ENCODE results near the gene RPS28. TPM values are rescaled to one million over a fixed set of nuclear protein-coding genes. Genes with fewer than 3 reads are reported as not detected.

The RPS28 gene
- total and polyA plus RNA-seq, 2 donors: 301 to 758 TPM

DNA sequence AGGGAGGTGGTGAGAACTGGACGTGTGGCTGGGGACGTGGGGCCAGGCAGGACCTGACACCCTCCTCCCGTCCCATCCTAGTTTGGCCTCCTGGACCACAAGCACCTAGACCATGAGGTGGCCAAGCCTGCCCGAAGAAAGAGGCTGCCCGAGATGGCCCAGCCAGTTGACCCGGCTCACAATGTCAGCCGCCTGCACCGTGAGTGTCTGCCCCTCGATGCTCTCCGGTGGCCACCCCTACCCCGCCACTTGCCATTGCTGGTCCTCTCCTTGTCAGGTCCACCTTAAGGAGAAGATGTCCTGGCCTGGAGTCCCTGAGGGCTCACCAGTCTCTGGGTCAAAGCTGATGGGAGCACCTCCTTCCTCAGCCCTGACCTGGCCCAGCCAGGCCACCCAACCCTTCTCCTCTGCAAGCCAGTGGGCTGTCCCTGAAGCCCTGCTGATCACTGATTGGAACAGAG, 44.9 kb downstream of the RPS28 start:
- 93% methylated on average over 11 of the region's 11 CpGs for WGBS
- Histone ChIP-seq H3K36me3 (ENCODE audit: insufficient read depth) (no peaks in the 10 kb centered on the region), H3K4me3 (ENCODE audit: low read depth, low read length) (no peak overlapping the region), H3K4me1 (ENCODE audit: insufficient read depth) (peaks cover 4% of the 10 kb centered on the region), H3K27ac (ENCODE audit: low read depth) (no peak overlapping the region)
- DNase-seq (ENCODE audit: extremely low spot score): no peak

DNA sequence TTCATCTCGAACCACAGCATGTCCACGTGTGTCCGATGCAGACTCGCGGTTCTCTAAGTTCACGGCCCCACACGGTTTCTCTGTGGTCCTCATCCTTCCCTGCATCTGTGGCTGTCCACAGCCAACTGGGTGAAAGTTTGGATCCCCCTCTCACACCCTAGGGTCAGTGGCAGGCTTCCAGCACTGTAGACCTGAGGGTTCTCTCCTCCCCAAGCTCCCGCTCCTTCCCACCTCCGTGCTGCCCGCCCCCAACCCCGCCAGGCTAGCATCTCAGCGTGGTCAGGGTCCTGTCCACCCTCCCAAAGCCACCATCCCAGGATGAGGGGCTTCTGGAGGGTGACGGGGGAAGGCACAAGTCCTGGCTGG, 45.6 kb downstream of the RPS28 start:
- Histone ChIP-seq H3K4me3 (ENCODE audit: low read depth, low read length) (no peak overlapping the region), H3K36me3 (ENCODE audit: insufficient read depth) (no peaks in the 10 kb centered on the region), H3K4me1 (ENCODE audit: insufficient read depth) (peaks cover 4% of the 10 kb centered on the region), H3K27ac (ENCODE audit: low read depth) (no peak overlapping the region)
- DNase-seq (ENCODE audit: extremely low spot score): no peak
- 42% methylated on average over 13 of the region's 13 CpGs for WGBS

DNA sequence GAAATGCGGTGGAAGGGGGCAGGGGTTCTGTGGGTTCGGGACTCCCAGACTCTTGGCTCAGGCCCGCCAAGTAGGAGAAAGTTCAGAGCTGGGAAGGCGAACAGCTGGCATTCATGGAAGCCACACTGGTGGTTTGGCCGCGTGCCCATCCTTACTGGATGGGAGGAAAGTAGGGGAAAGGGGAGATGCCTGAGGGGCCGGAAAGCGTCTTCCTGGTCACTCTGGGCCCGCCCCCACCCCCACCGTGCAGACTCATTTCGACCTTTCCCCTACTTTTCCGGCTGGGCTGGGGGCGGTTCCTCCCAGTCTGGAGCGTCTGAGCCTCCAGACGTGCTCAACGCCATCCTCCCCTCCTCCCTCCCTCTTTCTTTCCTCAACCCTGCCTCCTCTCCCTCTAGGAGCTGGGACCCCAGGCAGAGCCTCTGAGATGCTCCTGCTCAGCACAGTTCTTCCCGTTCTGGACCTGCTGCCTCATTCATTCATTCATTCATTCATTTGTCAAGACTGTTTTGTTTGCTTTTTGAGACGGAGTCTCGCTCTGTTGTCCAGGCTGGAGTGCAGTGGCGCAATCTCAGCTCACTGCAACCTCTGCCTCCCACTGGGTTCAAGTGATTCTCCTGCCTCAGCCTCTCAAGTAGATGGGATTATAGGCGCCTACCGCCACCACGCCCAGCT, 46.2 kb downstream of the RPS28 start:
- Histone ChIP-seq H3K36me3 (ENCODE audit: insufficient read depth) (no peaks in the 10 kb centered on the region), H3K27ac (ENCODE audit: low read depth) (no peak overlapping the region), H3K4me1 (ENCODE audit: insufficient read depth) (peaks cover 2% of the 10 kb centered on the region), H3K4me3 (ENCODE audit: low read depth, low read length) (no peak overlapping the region)
- 18% methylated on average over 23 of the region's 23 CpGs for WGBS
- peak; percentile 77 for DNase-seq (ENCODE audit: extremely low spot score)

DNA sequence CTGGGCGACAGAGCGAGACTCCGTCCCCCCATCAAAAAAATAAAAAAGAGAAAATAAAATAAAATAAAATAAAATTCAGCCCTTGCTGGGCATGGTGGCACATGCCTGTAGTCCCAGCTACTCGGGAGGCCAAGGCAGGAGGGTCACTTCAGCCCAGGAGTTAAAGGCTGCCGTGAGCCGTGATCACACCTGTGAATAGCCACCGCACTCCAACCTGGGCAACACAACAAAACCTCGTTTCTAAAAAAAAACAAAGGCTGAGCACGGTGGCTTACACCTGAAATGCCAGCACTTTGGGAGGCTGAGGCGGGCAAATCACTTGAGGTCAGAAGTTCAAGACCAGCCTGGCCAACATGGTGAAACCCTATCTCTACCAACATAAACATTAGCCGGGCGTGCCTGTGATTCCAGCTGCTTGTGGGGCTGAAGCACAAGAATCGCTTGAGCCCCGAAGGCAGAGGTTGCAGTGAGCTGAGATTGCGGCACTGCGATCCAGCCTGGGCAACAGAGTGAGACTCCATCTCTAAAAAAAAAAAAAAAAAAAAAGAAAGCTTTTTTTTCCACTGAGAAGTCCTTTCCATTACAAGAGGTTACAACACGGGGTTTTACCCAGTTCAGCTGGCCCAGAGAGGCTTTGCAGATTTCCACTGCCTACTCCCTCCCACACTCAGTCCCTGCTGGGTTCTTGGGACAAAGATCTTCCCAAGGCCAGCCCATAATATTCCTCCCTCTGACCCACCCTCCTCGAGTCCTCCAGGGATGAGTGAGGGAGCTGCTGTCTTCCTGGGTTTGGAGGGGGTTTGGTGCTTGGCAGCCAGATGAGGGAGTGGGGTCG, 49.1 kb downstream of the RPS28 start:
- no peak overlapping the region for H3K4me3 ChIP-seq (ENCODE audit: low read depth, low read length)
- H3K4me1 ChIP-seq (ENCODE audit: insufficient read depth): peaks cover 2% of the 10 kb centered on the region
- no peak for DNase-seq (ENCODE audit: extremely low spot score)
- peaks cover 3% of the 10 kb centered on the region for H3K36me3 ChIP-seq (ENCODE audit: insufficient read depth)
- no peak overlapping the region for H3K27ac ChIP-seq (ENCODE audit: low read depth)
- 82% methylated on average over 19 of the region's 19 CpGs for WGBS

DNA sequence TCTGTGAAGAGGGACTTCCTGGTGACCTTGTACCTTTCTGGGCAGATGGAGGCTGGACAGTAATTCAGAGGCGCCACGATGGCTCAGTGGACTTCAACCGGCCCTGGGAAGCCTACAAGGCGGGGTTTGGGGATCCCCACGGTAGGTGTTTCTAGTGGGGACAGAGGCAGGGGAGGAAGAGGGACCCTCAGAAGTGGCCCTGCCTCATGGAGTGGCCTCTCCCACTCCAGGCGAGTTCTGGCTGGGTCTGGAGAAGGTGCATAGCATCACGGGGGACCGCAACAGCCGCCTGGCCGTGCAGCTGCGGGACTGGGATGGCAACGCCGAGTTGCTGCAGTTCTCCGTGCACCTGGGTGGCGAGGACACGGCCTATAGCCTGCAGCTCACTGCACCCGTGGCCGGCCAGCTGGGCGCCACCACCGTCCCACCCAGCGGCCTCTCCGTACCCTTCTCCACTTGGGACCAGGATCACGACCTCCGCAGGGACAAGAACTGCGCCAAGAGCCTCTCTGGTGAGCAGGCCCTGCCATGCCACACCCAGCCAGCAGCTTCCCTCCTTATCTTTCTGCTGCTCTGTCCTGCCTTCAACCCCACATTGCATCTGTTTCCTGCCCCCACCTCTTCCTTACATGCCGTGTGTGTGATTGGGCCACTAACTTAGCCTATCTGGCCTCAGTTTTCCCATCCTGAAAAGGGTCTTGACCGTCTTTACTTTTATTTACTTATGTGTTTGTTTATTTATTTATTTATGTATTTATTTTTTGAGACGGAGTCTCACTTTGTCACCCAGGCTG, 49.9 kb downstream of the RPS28 start:
- DNase-seq (ENCODE audit: extremely low spot score): no peak
- no peak overlapping the region for H3K27ac ChIP-seq (ENCODE audit: low read depth)
- 87% methylated on average over 28 of the region's 28 CpGs for WGBS
- H3K36me3 ChIP-seq (ENCODE audit: insufficient read depth): peaks cover 3% of the 10 kb centered on the region
- peaks cover 2% of the 10 kb centered on the region for H3K4me1 ChIP-seq (ENCODE audit: insufficient read depth)
- no peak overlapping the region for H3K4me3 ChIP-seq (ENCODE audit: low read depth, low read length)

Other genes starting within 250 kb of the RPS28 start
- 2.3 TPM for gene FBN3, start 171.9 kb upstream of the RPS28 start, total RNA-seq
- not detected for gene FBN3, start 171.9 kb upstream of the RPS28 start, polyA plus RNA-seq
- 18.5 TPM for gene CERS4, start 112.1 kb upstream of the RPS28 start, total RNA-seq
- 38.6 TPM for gene CERS4, start 112.1 kb upstream of the RPS28 start, polyA plus RNA-seq
- 7.9 TPM for gene CD320, start 13.1 kb upstream of the RPS28 start, total RNA-seq
- 52.1 TPM for gene CD320, start 13.1 kb upstream of the RPS28 start, polyA plus RNA-seq
- gene NDUFA7, start 121 bp upstream of the RPS28 start, total RNA-seq: 11.6 TPM
- 93.1 TPM for gene NDUFA7, start 121 bp upstream of the RPS28 start, polyA plus RNA-seq
- 8.1 TPM for gene KANK3, start 21.8 kb downstream of the RPS28 start, total RNA-seq
- 13.0 TPM for gene KANK3, start 21.8 kb downstream of the RPS28 start, polyA plus RNA-seq
- 1.3 TPM for gene ANGPTL4, start 42.7 kb downstream of the RPS28 start, total RNA-seq
- gene ANGPTL4, start 42.7 kb downstream of the RPS28 start, polyA plus RNA-seq: 14.6 TPM
- 63.9 TPM for gene RAB11B, start 68.9 kb downstream of the RPS28 start, total RNA-seq
- 131 TPM for gene RAB11B, start 68.9 kb downstream of the RPS28 start, polyA plus RNA-seq
- gene MARCHF2, start 91.8 kb downstream of the RPS28 start, total RNA-seq: 38.8 TPM
- gene MARCHF2, start 91.8 kb downstream of the RPS28 start, polyA plus RNA-seq: 98.2 TPM
- 63.7 TPM for gene HNRNPM, start 123.5 kb downstream of the RPS28 start, total RNA-seq
- 173 TPM for gene HNRNPM, start 123.5 kb downstream of the RPS28 start, polyA plus RNA-seq
- 0.58 TPM for gene PRAM1, start 181.1 kb downstream of the RPS28 start, total RNA-seq
- gene PRAM1, start 181.1 kb downstream of the RPS28 start, polyA plus RNA-seq: 0.85 TPM
- 4.6 TPM for gene ZNF414, start 192.7 kb downstream of the RPS28 start, total RNA-seq
- 40.1 TPM for gene ZNF414, start 192.7 kb downstream of the RPS28 start, polyA plus RNA-seq